ENCODE measurements around the gene BCAS1. TPM values are rescaled to one million over a fixed set of nuclear protein-coding genes. Genes with fewer than 3 reads are reported as not detected.

BCAS1 gene
- total RNA-seq, 1 experiment from 2014 or later: 0.17 TPM

GRCh38 chr20:54078296-54078984 lies 8.0 kb upstream of the BCAS1 start:
- POLR2A ChIA-PET: no interaction called here
- H3K4me2 ChIP-seq (ENCODE audit: low read length): no peak overlapping the region

More at GRCh38 chr20:54078296-54078984, 8.0 kb upstream of the BCAS1 start:
- intact Hi-C loops (cut with micrococcal nuclease): no loop called here
- TF ChIP-seq JUND (IDR thresholded peaks at IDR 0.05) (no peak), CEBPB (IDR thresholded peaks at IDR 0.05; ENCODE audit: low read depth) (no peak), REST (IDR thresholded peaks at IDR 0.05; ENCODE audit: low read depth) (no peak), POLR2A (IDR thresholded peaks at IDR 0.05; ENCODE audit: borderline replicate concordance, extremely low read depth, insufficient read depth, insufficient read length) (no peak), TCF7L2 (IDR thresholded peaks at IDR 0.05; ENCODE audit: borderline replicate concordance, extremely low read depth, insufficient read depth, insufficient read length) (no peak), SRF (IDR thresholded peaks at IDR 0.05; ENCODE audit: low read depth) (no peak), ZBTB33 (IDR thresholded peaks at IDR 0.05; ENCODE audit: extremely low read depth, insufficient replicate concordance, low read length) (no peak), SP1 (IDR thresholded peaks at IDR 0.05; ENCODE audit: low read depth) (no peak), FOSL1 (IDR thresholded peaks at IDR 0.05; ENCODE audit: low read depth) (no peak), SIN3A (IDR thresholded peaks at IDR 0.05; ENCODE audit: low read depth) (no peak), ELF1 (IDR thresholded peaks at IDR 0.05; ENCODE audit: borderline replicate concordance, low read depth) (no peak), YY1 (IDR thresholded peaks at IDR 0.05; ENCODE audit: extremely low read depth, insufficient replicate concordance, low read depth, low read length) (no peak), CBX3 (IDR thresholded peaks at IDR 0.05; ENCODE audit: low read depth) (no peak), POLR2AphosphoS5 (IDR thresholded peaks at IDR 0.05; ENCODE audit: low read depth, low read length) (no peak), MAX (IDR thresholded peaks at IDR 0.05) (no peak)
- Histone ChIP-seq H3K9ac (ENCODE audit: low read length) (no peak overlapping the region), H3K9me2 (ENCODE audit: insufficient read depth) (no peaks in the 10 kb centered on the region), H3K36me3 (ENCODE audit: control insufficient read depth in 1 of 2, insufficient read depth in 2 of 2, low read length in 2 of 2) (no peaks in the 10 kb centered on the region), H4K20me1 (ENCODE audit: insufficient read depth) (no peaks in the 10 kb centered on the region), H3K27ac (ENCODE audit: low read depth, low read length) (no peak overlapping the region), H2AFZ (ENCODE audit: low read depth, low read length, poor library complexity, severe bottlenecking) (no peak overlapping the region), H3K4me3 (replicated peaks in 1 of 2; ENCODE audit: low read depth in 1 of 2, low read length in 2 of 2) (no peak overlapping the region), H3K4me1 (ENCODE audit: control insufficient read depth in 1 of 2, insufficient read depth in 2 of 2, low read length in 2 of 2) (no peaks in the 10 kb centered on the region), H3K27me3 (ENCODE audit: insufficient read depth, low read length) (no peaks in the 10 kb centered on the region), H3K79me2 (ENCODE audit: insufficient read depth, low read length) (no peaks in the 10 kb centered on the region), H3K9me3 (ENCODE audit: control insufficient read depth in 1 of 2, insufficient read depth in 1 of 2, low read depth in 1 of 2, low read length in 2 of 2) (no peaks in the 10 kb centered on the region)
- no TSS peak for BruUV-seq (replicated peaks)
- ChIA-PET CTCF (no interaction called here), RAD21 (ENCODE audit: low non-redundant PET in 1 of 2, low total read pairs in 2 of 2, uncharacterized antibody in 2 of 2, unreplicated experiment in 2 of 2) (no interaction called here)
- ATAC-seq (no peak), DNase-seq (ENCODE audit: low read depth, low spot score) (no peak)
